ENCODE results near the gene MORN3. TPM values are rescaled to one million over a fixed set of nuclear protein-coding genes. Genes with fewer than 3 reads are reported as not detected.
A peak's percentile ranks its signal among the peaks of the same experiment; 100 is the strongest.

MORN3 gene
- total and polyA plus RNA-seq, 9 of the 15 experiments (the other 6 are each of a cell fraction or from before 2014, with no cell fraction given): 0.09 to 0.27 (median 0.20) TPM

GRCh38 chr12:121637231-121637914 is 32.1 kb downstream of the MORN3 start:
- peaks cover 39% of the 10 kb centered on the region for H3K79me2 ChIP-seq (ENCODE audit: control insufficient read depth, insufficient read depth, low read length)
- no peak for FAIRE-seq
- CTCF ChIA-PET (ENCODE audit: low intra/inter-chr PET ratio): no interaction called here
- peak overlapping the region in 1 of 2 experiments; percentile 66; a peak in 2 of 4 replicates for H3K9ac ChIP-seq (ENCODE audit: insufficient read depth in 1 of 2, low read depth in 2 of 2, low read length in 2 of 2)
- in situ Hi-C loops (cut with MboI) (no loop called here), intact Hi-C loops (cut with micrococcal nuclease) (no loop called here)
- peaks cover 48% of the 10 kb centered on the region; the same call in 2 of the 3 replicates for H3K36me3 ChIP-seq (ENCODE audit: control insufficient read depth, insufficient read depth, low read length)
- WGBS (ENCODE audit: insufficient coverage, low coverage, missing lambda C conversion rate): 56% methylated on average over 10 of the region's 10 CpGs
- DNase-seq (ENCODE audit: extremely low read depth in 1 of 4, low spot score in 3 of 4): peak in 1 of 4 experiments; percentile 16
- H3K4me3 ChIP-seq: no peak overlapping the region
- no TSS peak for BruUV-seq (replicated peaks)
- H3K9me1 ChIP-seq (ENCODE audit: control insufficient read depth, insufficient read depth, low read length): no peaks in the 10 kb centered on the region
- POLR2A ChIA-PET: interaction anchor here (0.8 kb wide), 1 partner anchor 87 kb away, joined by 3 read pairs; no protein-coding TSS in a partner anchor
- no peaks in the 10 kb centered on the region for H3K27me3 ChIP-seq (ENCODE audit: control insufficient read depth in 2 of 2, insufficient read depth in 2 of 2, low read length in 2 of 2)
- H4K20me1 ChIP-seq (replicated peaks; ENCODE audit: control insufficient read depth, insufficient read depth, low read length): peaks cover 8% of the 10 kb centered on the region
- no peak overlapping the region for H3K4me2 ChIP-seq (ENCODE audit: insufficient read depth, low read length)
- H3K4me1 ChIP-seq (replicated peaks in 1 of 2; ENCODE audit: control insufficient read depth in 2 of 2, insufficient read depth in 2 of 2, low read length in 2 of 2): peaks cover 19 to 45% of the 10 kb centered on the region in 2 experiments
- TF ChIP-seq, protein P1, sequence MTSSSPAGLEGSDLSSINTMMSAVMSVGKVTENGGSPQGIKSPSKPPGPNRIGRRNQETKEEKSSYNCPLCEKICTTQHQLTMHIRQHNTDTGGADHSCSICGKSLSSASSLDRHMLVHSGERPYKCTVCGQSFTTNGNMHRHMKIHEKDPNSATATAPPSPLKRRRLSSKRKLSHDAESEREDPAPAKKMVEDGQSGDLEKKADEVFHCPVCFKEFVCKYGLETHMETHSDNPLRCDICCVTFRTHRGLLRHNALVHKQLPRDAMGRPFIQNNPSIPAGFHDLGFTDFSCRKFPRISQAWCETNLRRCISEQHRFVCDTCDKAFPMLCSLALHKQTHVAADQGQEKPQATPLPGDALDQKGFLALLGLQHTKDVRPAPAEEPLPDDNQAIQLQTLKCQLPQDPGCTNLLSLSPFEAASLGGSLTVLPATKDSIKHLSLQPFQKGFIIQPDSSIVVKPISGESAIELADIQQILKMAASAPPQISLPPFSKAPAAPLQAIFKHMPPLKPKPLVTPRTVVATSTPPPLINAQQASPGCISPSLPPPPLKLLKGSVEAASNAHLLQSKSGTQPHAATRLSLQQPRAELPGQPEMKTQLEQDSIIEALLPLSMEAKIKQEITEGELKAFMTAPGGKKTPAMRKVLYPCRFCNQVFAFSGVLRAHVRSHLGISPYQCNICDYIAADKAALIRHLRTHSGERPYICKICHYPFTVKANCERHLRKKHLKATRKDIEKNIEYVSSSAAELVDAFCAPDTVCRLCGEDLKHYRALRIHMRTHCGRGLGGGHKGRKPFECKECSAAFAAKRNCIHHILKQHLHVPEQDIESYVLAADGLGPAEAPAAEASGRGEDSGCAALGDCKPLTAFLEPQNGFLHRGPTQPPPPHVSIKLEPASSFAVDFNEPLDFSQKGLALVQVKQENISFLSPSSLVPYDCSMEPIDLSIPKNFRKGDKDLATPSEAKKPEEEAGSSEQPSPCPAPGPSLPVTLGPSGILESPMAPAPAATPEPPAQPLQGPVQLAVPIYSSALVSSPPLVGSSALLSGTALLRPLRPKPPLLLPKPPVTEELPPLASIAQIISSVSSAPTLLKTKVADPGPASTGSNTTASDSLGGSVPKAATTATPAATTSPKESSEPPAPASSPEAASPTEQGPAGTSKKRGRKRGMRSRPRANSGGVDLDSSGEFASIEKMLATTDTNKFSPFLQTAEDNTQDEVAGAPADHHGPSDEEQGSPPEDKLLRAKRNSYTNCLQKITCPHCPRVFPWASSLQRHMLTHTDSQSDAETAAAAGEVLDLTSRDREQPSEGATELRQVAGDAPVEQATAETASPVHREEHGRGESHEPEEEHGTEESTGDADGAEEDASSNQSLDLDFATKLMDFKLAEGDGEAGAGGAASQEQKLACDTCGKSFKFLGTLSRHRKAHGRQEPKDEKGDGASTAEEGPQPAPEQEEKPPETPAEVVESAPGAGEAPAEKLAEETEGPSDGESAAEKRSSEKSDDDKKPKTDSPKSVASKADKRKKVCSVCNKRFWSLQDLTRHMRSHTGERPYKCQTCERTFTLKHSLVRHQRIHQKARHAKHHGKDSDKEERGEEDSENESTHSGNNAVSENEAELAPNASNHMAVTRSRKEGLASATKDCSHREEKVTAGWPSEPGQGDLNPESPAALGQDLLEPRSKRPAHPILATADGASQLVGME (CRISPR knock-in tag; IDR thresholded peaks at IDR 0.05): no peak
- TF ChIP-seq POLR2G (IDR thresholded peaks at IDR 0.05; ENCODE audit: low read depth, low read length) (0 out of 2 replicates have a peak, but pooled peaks have one; percentile 21), JUN (IDR thresholded peaks at IDR 0.05; ENCODE audit: borderline replicate concordance, low read depth, low read length) (no peak), JUN (CRISPR knock-in tag; IDR thresholded peaks at IDR 0.05; ENCODE audit: borderline replicate concordance) (no peak), TCF3 (CRISPR knock-in tag; IDR thresholded peaks at IDR 0.05) (no peak), ZNF507 (tag; conservative IDR thresholded peaks at IDR 0.05) (no peak), SPI1 (IDR thresholded peaks at IDR 0.05; ENCODE audit: borderline replicate concordance, low read depth, low read length) (peak; percentile 82), RBFOX2 (IDR thresholded peaks at IDR 0.05; ENCODE audit: low read depth, low read length) (peak; percentile 28; the same call in 1 of the 2 replicates), HDAC8 (tag; IDR thresholded peaks at IDR 0.05) (no peak), NR4A1 (CRISPR knock-in tag; IDR thresholded peaks at IDR 0.05) (no peak), NR4A1 (tag; IDR thresholded peaks at IDR 0.05) (no peak), NR1H2 (CRISPR knock-in tag; IDR thresholded peaks at IDR 0.05) (no peak), YBX1 (IDR thresholded peaks at IDR 0.05) (no peak), MCM7 (IDR thresholded peaks at IDR 0.05) (no peak)
- no peak overlapping the region for H2AFZ ChIP-seq (ENCODE audit: low read depth, low read length)
- H3K27ac ChIP-seq (ENCODE audit: extremely low read depth, low read depth, low read length): no peak overlapping the region
- no peak; the same call in 1 of the 3 replicates for ATAC-seq
- H3K9me3 ChIP-seq (replicated peaks; ENCODE audit: control insufficient read depth, insufficient read depth, low read depth, low read length): no peaks in the 10 kb centered on the region
